Right lobe of liver (tissue), 4 donors: ENCODE data around the gene KRTAP10-1.

ENCODE experiments used
- POLR2A ChIP-seq: fragments of 450-650 bp; IDR thresholded peaks from one replicate; pipeline ENCODE4 v1.6.1; 2017; ENCODE audit warnings: antibody characterized with exemption, mild to moderate bottlenecking
- TF ChIP-seq, protein P1 (sequence below), 4 donors: fragments of 200-600 bp in 3 of 4; fragments of 450-650 bp in 1 of 4; IDR thresholded peaks; one replicate each; pipeline versions ENCODE4 v1.5.1 to v1.8.0; 2016 to 2022; ENCODE audit warnings: antibody characterized with exemption in 4 of 4, mild to moderate bottlenecking in 2 of 4
- donor health status: DM: no; HTN: no; CAD: no.
- donor health status: DM: no; HTN: no; CAD: no.
- donor health status: DM: no; HTN: yes; CAD: no.

DNA sequence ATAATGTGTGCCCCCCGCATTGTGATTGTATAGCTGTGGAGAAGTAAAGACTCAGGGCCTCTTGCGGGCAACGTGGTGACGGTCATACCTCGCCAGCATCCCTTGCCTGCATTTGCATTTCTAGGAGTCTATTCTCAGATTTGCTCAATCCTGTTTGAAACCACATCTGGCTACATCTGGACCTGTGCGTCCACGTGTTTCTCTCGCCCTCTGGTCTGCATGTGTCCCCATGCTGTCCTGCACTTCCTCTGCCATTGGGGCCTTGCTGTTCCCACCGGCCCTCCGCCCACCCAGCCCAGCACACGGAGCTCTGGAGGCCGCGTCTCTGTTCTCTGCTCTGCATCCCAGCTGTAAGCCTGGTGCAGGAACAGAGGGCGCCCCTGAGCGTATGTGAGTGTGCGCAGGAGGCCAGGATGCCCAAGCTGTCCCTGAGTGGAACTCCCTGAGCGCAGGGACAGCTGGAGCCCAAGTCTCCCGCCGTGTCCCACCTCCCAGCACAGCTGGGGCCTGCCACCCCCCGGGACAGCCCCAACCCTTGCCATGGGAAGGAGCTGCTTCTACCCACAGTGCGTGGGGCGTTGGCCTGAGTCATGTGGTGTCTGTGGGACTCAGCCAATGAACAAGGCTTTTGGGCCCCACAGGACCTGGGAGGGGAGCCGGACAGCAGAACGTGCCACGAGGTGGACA, 9.7 kb upstream of the KRTAP10-1 start:
- TF ChIP-seq, protein P1, sequence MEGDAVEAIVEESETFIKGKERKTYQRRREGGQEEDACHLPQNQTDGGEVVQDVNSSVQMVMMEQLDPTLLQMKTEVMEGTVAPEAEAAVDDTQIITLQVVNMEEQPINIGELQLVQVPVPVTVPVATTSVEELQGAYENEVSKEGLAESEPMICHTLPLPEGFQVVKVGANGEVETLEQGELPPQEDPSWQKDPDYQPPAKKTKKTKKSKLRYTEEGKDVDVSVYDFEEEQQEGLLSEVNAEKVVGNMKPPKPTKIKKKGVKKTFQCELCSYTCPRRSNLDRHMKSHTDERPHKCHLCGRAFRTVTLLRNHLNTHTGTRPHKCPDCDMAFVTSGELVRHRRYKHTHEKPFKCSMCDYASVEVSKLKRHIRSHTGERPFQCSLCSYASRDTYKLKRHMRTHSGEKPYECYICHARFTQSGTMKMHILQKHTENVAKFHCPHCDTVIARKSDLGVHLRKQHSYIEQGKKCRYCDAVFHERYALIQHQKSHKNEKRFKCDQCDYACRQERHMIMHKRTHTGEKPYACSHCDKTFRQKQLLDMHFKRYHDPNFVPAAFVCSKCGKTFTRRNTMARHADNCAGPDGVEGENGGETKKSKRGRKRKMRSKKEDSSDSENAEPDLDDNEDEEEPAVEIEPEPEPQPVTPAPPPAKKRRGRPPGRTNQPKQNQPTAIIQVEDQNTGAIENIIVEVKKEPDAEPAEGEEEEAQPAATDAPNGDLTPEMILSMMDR (IDR thresholded peaks at IDR 0.05): no peak
- no peak for TF ChIP-seq POLR2A
